Sigmoid colon (tissue), 3 donors: ENCODE data around the gene ACVR1.

Experiments
- CTCF ChIP-seq, 4 experiments: fragments of 450-650 bp in 3 of 4; fragments of 200-600 bp in 1 of 4; IDR thresholded peaks; one replicate each; pipeline ENCODE4 v1.5.1; 2016 to 2019; ENCODE audit warnings: antibody characterized with exemption in 4 of 4, mild to moderate bottlenecking in 3 of 4, moderate library complexity in 2 of 4
- POLR2A ChIP-seq, 2 donors: fragments of 450-650 bp; IDR thresholded peaks; one replicate each; pipeline ENCODE4 v1.6.1; 2016; ENCODE audit warnings: antibody characterized with exemption in 2 of 2, mild to moderate bottlenecking in 2 of 2, moderate library complexity in 2 of 2

- TF ChIP-seq POLR2A (IDR thresholded peaks at IDR 0.05): no peak
- no peak for TF ChIP-seq CTCF (IDR thresholded peaks at IDR 0.05)
Measured at GRCh38 chr2:157792335-157793052, 83.6 kb downstream of the ACVR1 start.
